HG02759 (cell line): Measurements from ENCODE around the gene PAPPA2.
"Not testable (repeated sequence)": the region's sequence is repeated elsewhere in the genome, so short reads cannot be mapped to it uniquely, and the experiment has no call there.

Source experiments
- ATAC-seq: cut with Tn5 transposase; IDR thresholded peaks from one replicate; pipeline ENCODE4 v1.9.1; 2021; ENCODE audit warnings: mild to moderate bottlenecking, moderate library complexity; ENCODE audit not compliant: unreplicated experiment

PAPPA2 gene

GRCh38 chr1:176602388-176603004 lies 139.5 kb downstream of the PAPPA2 start:
- ATAC-seq: no peak

- ATAC-seq: no peak
Observed at GRCh38 chr1:176603696-176604095, 140.7 kb downstream of the PAPPA2 start.

- no peak for ATAC-seq
Observed at GRCh38 chr1:176604461-176604860, 141.5 kb downstream of the PAPPA2 start.

- no peak for ATAC-seq
Observed at GRCh38 chr1:176605176-176605575, 142.2 kb downstream of the PAPPA2 start.

GRCh38 chr1:176609556-176610408 lies 146.8 kb downstream of the PAPPA2 start:
- no peak for ATAC-seq

- ATAC-seq: no peak
Observed at GRCh38 chr1:176612791-176613190, 149.8 kb downstream of the PAPPA2 start.

- ATAC-seq: no peak
Observed at GRCh38 chr1:176617881-176618280, 154.9 kb downstream of the PAPPA2 start.

GRCh38 chr1:176619261-176619660 lies 156.3 kb downstream of the PAPPA2 start:
- ATAC-seq: no peak

- no peak for ATAC-seq
Observed at GRCh38 chr1:176625365-176625764, 162.4 kb downstream of the PAPPA2 start.

GRCh38 chr1:176626572-176627061 lies 163.6 kb downstream of the PAPPA2 start:
- no peak for ATAC-seq

GRCh38 chr1:176628775-176629174 lies 165.8 kb downstream of the PAPPA2 start:
- no peak for ATAC-seq

GRCh38 chr1:176634733-176635132 lies 171.8 kb downstream of the PAPPA2 start:
- ATAC-seq: not testable (repeated sequence)

GRCh38 chr1:176638713-176639526 lies 175.9 kb downstream of the PAPPA2 start:
- no peak for ATAC-seq

GRCh38 chr1:176643536-176643935 lies 180.6 kb downstream of the PAPPA2 start:
- no peak for ATAC-seq

GRCh38 chr1:176648556-176648955 lies 185.6 kb downstream of the PAPPA2 start:
- no peak for ATAC-seq

GRCh38 chr1:176656257-176656995 lies 193.5 kb downstream of the PAPPA2 start:
- no peak for ATAC-seq

- no peak for ATAC-seq
Observed at GRCh38 chr1:176669782-176670181, 206.8 kb downstream of the PAPPA2 start.

- no peak for ATAC-seq
Observed at GRCh38 chr1:176670853-176671252, 207.9 kb downstream of the PAPPA2 start.

GRCh38 chr1:176682830-176683535 lies 220.0 kb downstream of the PAPPA2 start:
- no peak for ATAC-seq
